ENCODE results near the gene PDE8A. TPM values are rescaled to one million over a fixed set of nuclear protein-coding genes. Genes with fewer than 3 reads are reported as not detected.

Gene PDE8A
- total RNA-seq, result 54.1 TPM

- DNase-seq, result peak; percentile 50
Observed at GRCh38 chr15:84981711-84982300, at the start of gene PDE8A. Gene PDE8A (plus strand): TSS chr15:84981856. CDS start chr15:84982163, 307 bp downstream.

- DNase-seq, result no peak
Observed at GRCh38 chr15:84934942-84935729, 46.5 kb upstream of the PDE8A start.

- DNase-seq, result no peak
Observed at GRCh38 chr15:84937144-84937543, 44.5 kb upstream of the PDE8A start.

GRCh38 chr15:84938726-84939125, 42.9 kb upstream of the PDE8A start:
- no peak for DNase-seq

- no peak for DNase-seq
Observed at GRCh38 chr15:84940399-84940798, 41.3 kb upstream of the PDE8A start.

GRCh38 chr15:84942456-84942855, 39.2 kb upstream of the PDE8A start:
- DNase-seq, result no peak

- DNase-seq, result no peak
Observed at GRCh38 chr15:84944311-84944710, 37.3 kb upstream of the PDE8A start.

- DNase-seq, result no peak
Observed at GRCh38 chr15:84944861-84945260, 36.8 kb upstream of the PDE8A start.

- DNase-seq, result no peak
Observed at GRCh38 chr15:84946772-84947489, 34.7 kb upstream of the PDE8A start.

- DNase-seq, result peak; percentile 45
Observed at GRCh38 chr15:84947947-84948830, 33.5 kb upstream of the PDE8A start.

GRCh38 chr15:84949043-84949442, 32.6 kb upstream of the PDE8A start:
- no peak for DNase-seq

- DNase-seq, result no peak
Observed at GRCh38 chr15:84949845-84950569, 31.6 kb upstream of the PDE8A start.

- no peak for DNase-seq
Observed at GRCh38 chr15:84950570-84951111, 31.0 kb upstream of the PDE8A start.

- DNase-seq, result no peak
Observed at GRCh38 chr15:84951736-84952135, 29.9 kb upstream of the PDE8A start.

- no peak for DNase-seq
Observed at GRCh38 chr15:84953136-84953535, 28.5 kb upstream of the PDE8A start.

- DNase-seq, result no peak
Observed at GRCh38 chr15:84953726-84954125, 27.9 kb upstream of the PDE8A start.

GRCh38 chr15:84955089-84955848, 26.4 kb upstream of the PDE8A start:
- DNase-seq, result peak; percentile 51

- no peak for DNase-seq
Observed at GRCh38 chr15:84956199-84956598, 25.5 kb upstream of the PDE8A start.

- DNase-seq, result no peak
Observed at GRCh38 chr15:84960391-84961113, 21.1 kb upstream of the PDE8A start.

- DNase-seq, result no peak
Observed at GRCh38 chr15:84961114-84961452, 20.6 kb upstream of the PDE8A start.
